Tibial artery (tissue), 4 donors: Measurements from ENCODE around the gene YIF1A.

ENCODE experiments used
- DNase-seq, 2 donors: peaks; one replicate each; pipeline ENCODE4 v3.0.0-alpha.2; 2019
- H3K27ac ChIP-seq, 2 donors: fragments of 200-600 bp; sonication (generic) in 1 of 2; 1 replicate in 1 of 2; 2 replicates in 1 of 2; pipeline ENCODE4 v1.5.1; 2018 to 2019; ENCODE audit warnings: mild to moderate bottlenecking in 1 of 2
- H3K27me3 ChIP-seq, 2 donors: fragments of 200-600 bp; sonication (generic) in 1 of 2; one replicate each; pipeline versions ENCODE4 v1.5.1 to v1.6.0; 2016 to 2019
- H3K36me3 ChIP-seq, 3 donors: fragments of 200-600 bp; sonication (generic) in 2 of 3; one replicate each; pipeline ENCODE4 v1.5.1; 2016 to 2019; ENCODE audit warnings: mild to moderate bottlenecking in 2 of 3
- H3K4me1 ChIP-seq, 4 donors: fragments of 200-600 bp; sonication (generic) in 2 of 4; 1 replicate in 3 of 4; 2 replicates in 1 of 4; pipeline ENCODE4 v1.5.1; 2016 to 2019
- H3K4me3 ChIP-seq, 2 donors: fragments of 200-600 bp; sonication (generic) in 1 of 2; 1 replicate in 1 of 2; 2 replicates in 1 of 2; pipeline ENCODE4 v1.5.1; 2018 to 2019; ENCODE audit warnings: mild to moderate bottlenecking in 2 of 2
- H3K9me3 ChIP-seq, 3 donors: fragments of 200-600 bp; sonication (generic) in 1 of 3; one replicate each; pipeline ENCODE4 v1.5.1; 2016 to 2019
- intact Hi-C: fragments of 100-400 bp; cut with DNase I; formaldehyde crosslinking; loops from one replicate; pipeline ENCODE4 v1.15.0; 2023; ENCODE audit warnings: low total_unique reads
- TF ChIP-seq, protein P1 (sequence below), 2 experiments: fragments of 200-600 bp in 1 of 2; fragments of 450-650 bp in 1 of 2; IDR thresholded peaks; one replicate each; pipeline ENCODE4 v1.5.1; 2017 to 2019; ENCODE audit warnings: antibody characterized with exemption in 2 of 2, mild to moderate bottlenecking in 1 of 2, moderate library complexity in 1 of 2

YIF1A gene

DNA sequence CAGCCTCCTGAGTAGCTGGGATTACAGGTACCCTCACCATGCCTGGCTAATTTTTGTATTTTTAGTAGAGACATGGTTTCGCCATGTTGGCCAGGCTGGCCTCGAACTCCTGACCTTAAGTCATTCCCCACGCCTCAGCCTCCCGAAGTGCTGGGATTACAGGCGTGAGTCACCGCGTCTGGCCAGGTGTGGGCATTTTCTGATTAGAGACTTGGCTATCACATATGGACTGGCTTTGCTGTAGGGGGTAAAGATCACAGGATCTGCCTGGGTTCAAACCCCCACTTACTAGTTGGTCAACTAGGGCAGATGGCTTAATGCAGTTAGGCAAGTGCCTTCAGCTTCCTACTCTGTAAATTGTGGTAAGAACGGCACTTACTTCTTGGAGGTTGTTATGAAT lies 21.4 kb upstream of the YIF1A start:
- Histone ChIP-seq H3K27ac (no peak overlapping the region), H3K36me3 (no peaks in the 10 kb centered on the region), H3K4me3 (no peak overlapping the region), H3K4me1 (peaks cover 0 to 16% (median 10%) of the 10 kb centered on the region in 4 donors), H3K9me3 (no peaks in the 10 kb centered on the region), H3K27me3 (peaks cover 0 to 16% of the 10 kb centered on the region in 2 donors)
- intact Hi-C loops: loop anchor here (1.0 to 5.0 kb wide), 3 partner anchors 18 to 77 kb away; partner anchors contain the start of genes B4GAT1 and BRMS1
- DNase-seq: no peak
- TF ChIP-seq, protein P1, sequence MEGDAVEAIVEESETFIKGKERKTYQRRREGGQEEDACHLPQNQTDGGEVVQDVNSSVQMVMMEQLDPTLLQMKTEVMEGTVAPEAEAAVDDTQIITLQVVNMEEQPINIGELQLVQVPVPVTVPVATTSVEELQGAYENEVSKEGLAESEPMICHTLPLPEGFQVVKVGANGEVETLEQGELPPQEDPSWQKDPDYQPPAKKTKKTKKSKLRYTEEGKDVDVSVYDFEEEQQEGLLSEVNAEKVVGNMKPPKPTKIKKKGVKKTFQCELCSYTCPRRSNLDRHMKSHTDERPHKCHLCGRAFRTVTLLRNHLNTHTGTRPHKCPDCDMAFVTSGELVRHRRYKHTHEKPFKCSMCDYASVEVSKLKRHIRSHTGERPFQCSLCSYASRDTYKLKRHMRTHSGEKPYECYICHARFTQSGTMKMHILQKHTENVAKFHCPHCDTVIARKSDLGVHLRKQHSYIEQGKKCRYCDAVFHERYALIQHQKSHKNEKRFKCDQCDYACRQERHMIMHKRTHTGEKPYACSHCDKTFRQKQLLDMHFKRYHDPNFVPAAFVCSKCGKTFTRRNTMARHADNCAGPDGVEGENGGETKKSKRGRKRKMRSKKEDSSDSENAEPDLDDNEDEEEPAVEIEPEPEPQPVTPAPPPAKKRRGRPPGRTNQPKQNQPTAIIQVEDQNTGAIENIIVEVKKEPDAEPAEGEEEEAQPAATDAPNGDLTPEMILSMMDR (IDR thresholded peaks at IDR 0.05): no peak

DNA sequence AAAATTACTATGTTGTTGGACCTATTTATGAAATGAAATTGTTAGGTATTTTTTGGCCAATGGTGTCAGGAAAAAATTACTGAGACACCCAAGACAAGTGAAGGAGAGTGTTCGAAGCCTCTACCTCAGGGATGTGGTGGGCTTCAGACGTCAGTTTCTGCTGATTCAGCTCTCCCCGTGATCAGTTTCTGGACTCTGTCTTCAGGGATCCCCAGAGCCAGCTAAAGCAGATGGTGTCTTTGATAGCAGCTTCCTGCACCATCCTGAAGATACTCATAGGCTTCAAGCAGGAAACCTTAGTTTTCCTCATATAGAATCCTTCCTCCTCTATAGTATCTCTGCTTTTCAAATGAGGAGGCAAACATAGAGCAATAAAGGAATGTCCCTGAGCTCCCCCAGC lies 20.5 kb upstream of the YIF1A start:
- H3K27me3 ChIP-seq: peaks cover 0 to 8% of the 10 kb centered on the region in 2 donors
- TF ChIP-seq, protein P1 (IDR thresholded peaks at IDR 0.05): no peak
- intact Hi-C loops: no loop called here
- H3K4me1 ChIP-seq: peaks cover 0 to 16% (median 10%) of the 10 kb centered on the region in 4 donors
- H3K4me3 ChIP-seq: no peak overlapping the region
- no peak for DNase-seq
- no peak overlapping the region for H3K27ac ChIP-seq
- no peaks in the 10 kb centered on the region for H3K36me3 ChIP-seq
- H3K9me3 ChIP-seq: no peaks in the 10 kb centered on the region

DNA sequence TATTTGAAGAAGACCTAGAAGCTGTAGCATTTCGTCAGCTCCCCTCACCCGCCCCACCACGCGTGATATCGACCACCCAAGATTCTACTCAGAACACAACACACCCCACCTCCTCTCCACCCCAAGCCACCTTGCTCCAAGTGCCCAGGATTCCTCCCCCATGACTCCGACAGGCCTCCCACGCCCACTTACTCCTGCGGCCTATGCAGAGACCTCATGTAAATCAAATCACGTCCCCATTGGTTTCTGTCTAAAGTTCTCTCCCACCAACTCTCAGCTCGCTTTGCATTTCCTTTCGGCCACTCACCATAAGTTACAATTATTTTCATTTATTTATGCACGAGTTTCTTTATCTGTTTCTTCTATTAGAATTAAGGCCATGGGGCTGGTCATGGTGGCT lies 13.7 kb upstream of the YIF1A start:
- no peaks in the 10 kb centered on the region for H3K36me3 ChIP-seq
- no peaks in the 10 kb centered on the region for H3K27me3 ChIP-seq
- no peak for DNase-seq
- TF ChIP-seq, protein P1 (IDR thresholded peaks at IDR 0.05): no peak
- no peak overlapping the region for H3K27ac ChIP-seq
- no peaks in the 10 kb centered on the region for H3K4me1 ChIP-seq
- H3K9me3 ChIP-seq: no peaks in the 10 kb centered on the region
- intact Hi-C loops: no loop called here
- no peak overlapping the region for H3K4me3 ChIP-seq

DNA sequence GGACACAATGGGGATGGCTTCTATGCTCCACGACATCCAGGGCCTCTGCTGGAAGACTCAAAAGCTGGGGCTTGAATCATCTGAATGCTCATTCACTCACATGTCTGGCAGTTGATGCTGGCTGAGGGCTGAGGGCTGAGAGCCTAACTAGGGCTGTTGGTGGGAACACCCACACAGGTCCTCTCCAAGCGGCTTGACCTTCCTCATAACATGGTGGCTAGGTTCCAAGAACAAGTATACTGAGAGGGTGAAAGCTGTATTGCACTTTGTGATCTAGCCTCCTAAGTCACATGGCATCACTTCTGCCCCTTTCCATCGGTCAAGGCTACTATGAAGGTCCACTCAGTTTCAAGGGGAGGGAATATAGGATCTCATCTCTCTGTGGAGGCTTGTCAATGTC lies 10.2 kb upstream of the YIF1A start:
- no peak overlapping the region for H3K27ac ChIP-seq
- no peaks in the 10 kb centered on the region for H3K4me1 ChIP-seq
- TF ChIP-seq, protein P1 (IDR thresholded peaks at IDR 0.05): no peak
- no peaks in the 10 kb centered on the region for H3K36me3 ChIP-seq
- intact Hi-C loops: no loop called here
- no peaks in the 10 kb centered on the region for H3K9me3 ChIP-seq
- DNase-seq: no peak
- H3K27me3 ChIP-seq: peaks cover 0 to 33% of the 10 kb centered on the region in 2 donors
- H3K4me3 ChIP-seq: no peak overlapping the region

DNA sequence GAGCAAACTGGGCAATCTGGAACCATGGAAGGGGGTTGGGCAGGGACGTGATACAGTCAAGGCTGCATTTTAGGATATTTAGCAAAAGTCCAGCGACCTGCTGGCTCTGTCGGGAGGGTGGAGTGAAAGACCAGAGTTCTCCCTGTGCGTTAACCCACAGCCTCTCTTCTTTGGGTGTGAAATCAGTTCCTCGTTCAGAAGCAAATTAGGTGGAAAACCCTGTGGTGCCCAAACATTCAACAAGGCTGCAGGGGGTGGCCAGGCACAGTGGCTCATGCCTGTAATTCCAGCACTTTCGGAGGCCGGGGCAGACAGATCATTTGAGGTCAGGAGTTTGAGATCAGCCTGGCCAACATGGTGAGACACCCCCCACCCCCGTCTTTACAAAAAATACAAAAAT lies 8.7 kb upstream of the YIF1A start:
- Histone ChIP-seq H3K4me1 (no peaks in the 10 kb centered on the region), H3K4me3 (no peak overlapping the region), H3K36me3 (no peaks in the 10 kb centered on the region), H3K9me3 (no peaks in the 10 kb centered on the region), H3K27me3 (peaks cover 0 to 48% of the 10 kb centered on the region in 2 donors), H3K27ac (no peak overlapping the region)
- no peak for DNase-seq
- intact Hi-C loops: no loop called here
- TF ChIP-seq, protein P1 (IDR thresholded peaks at IDR 0.05): no peak
